ENCODE data around the gene NRXN3.

GRCh38 chr14:78848234-78848820, 678.2 kb downstream of the NRXN3 start:
- TF ChIP-seq POLR2A (IDR thresholded peaks at IDR 0.05) (no peak), CTCF (IDR thresholded peaks at IDR 0.05) (peak; percentile 77 to 96 (median 84))

Data from body of pancreas (tissue), 4 donors.